SU-DHL-6 (cell line): Measurements from ENCODE around the gene NPTX2.

ENCODE experiments used
- H2AFZ ChIP-seq: fragments of 200-600 bp; sonication (generic); 2 replicates; pipeline ENCODE4 v1.6.1; 2014; ENCODE audit warnings: low read depth, mild to moderate bottlenecking, moderate library complexity, mixed read lengths, antibody characterized with exemption, low read length; ENCODE audit not compliant: severe bottlenecking
- H3F3A ChIP-seq: fragments of 200-600 bp; shearing (Covaris generic); 2 replicates; pipeline ENCODE4 v1.6.0; 2016; ENCODE audit warnings: antibody characterized with exemption, mild to moderate bottlenecking; ENCODE audit not compliant: insufficient read depth
- H3K27ac ChIP-seq: fragments of 200-600 bp; sonication (generic); 2 replicates; pipeline ENCODE4 v1.5.1; 2016; ENCODE audit warnings: low read depth, mild to moderate bottlenecking, low read length, moderate library complexity, mixed read lengths
- H3K27me3 ChIP-seq: fragments of 200-600 bp; sonication (generic), shearing (Covaris generic); 2 replicates; pipeline ENCODE4 v1.6.0; 2014; ENCODE audit warnings: mild to moderate bottlenecking, low read length
- H3K36me3 ChIP-seq: fragments of 200-600 bp; sonication (generic); 2 replicates; pipeline ENCODE4 v1.6.1; 2014; ENCODE audit warnings: mild to moderate bottlenecking, low read length, mixed read lengths
- H3K4me2 ChIP-seq: fragments of 300-600, 200-600 bp; shearing (Covaris generic), sonication (generic); 2 replicates; pipeline ENCODE4 v1.6.0; 2014; ENCODE audit warnings: low read length, low read depth, mild to moderate bottlenecking; ENCODE audit not compliant: poor library complexity, severe bottlenecking
- H3K4me3 ChIP-seq: fragments of 200-600 bp; sonication (generic); 2 replicates; pipeline ENCODE4 v1.5.1; 2014; ENCODE audit warnings: antibody characterized with exemption, low read length, mild to moderate bottlenecking, mixed read lengths; ENCODE audit not compliant: insufficient read depth, poor library complexity, severe bottlenecking
- H3K79me2 ChIP-seq: fragments of 200-600 bp; sonication (generic); 2 replicates; pipeline ENCODE4 v1.6.1; 2014; ENCODE audit warnings: mild to moderate bottlenecking, low read length, moderate library complexity; ENCODE audit not compliant: insufficient read depth
- H3K9ac ChIP-seq: fragments of 200-600 bp; sonication (generic); 2 replicates; pipeline ENCODE4 v1.7.0; 2014; ENCODE audit warnings: mild to moderate bottlenecking, low read length
- H3K9me2 ChIP-seq: fragments of 200-600 bp; sonication (generic); replicated peaks from 2 replicates; pipeline ENCODE4 v1.6.1; 2014; ENCODE audit warnings: low read length; ENCODE audit not compliant: insufficient read depth
- H3K9me3 ChIP-seq: fragments of 200-600 bp; sonication (generic); 2 replicates; pipeline ENCODE4 v1.6.1; 2014; ENCODE audit warnings: low read length, mixed read lengths; ENCODE audit not compliant: insufficient read depth
- H4K20me1 ChIP-seq: fragments of 200-600 bp; sonication (generic); 2 replicates; pipeline ENCODE4 v1.6.1; 2014; ENCODE audit warnings: low read depth, mild to moderate bottlenecking, antibody characterized with exemption, low read length, moderate library complexity, mixed read lengths
- CTCF ChIP-seq: fragments of 200-600 bp; sonication (generic); IDR thresholded peaks from one replicate; pipeline ENCODE4 v1.5.1; 2017; ENCODE audit warnings: antibody characterized with exemption, mild to moderate bottlenecking, low read length, moderate library complexity; ENCODE audit not compliant: insufficient read depth, poor library complexity, severe bottlenecking
- EZH2phosphoT487 ChIP-seq: fragments of 200-600 bp; sonication (generic), shearing (Covaris generic); conservative IDR thresholded peaks from 2 replicates; pipeline ENCODE4 v1.6.1; 2018; ENCODE audit warnings: mild to moderate bottlenecking, antibody characterized with exemption, low read length, moderate library complexity, mixed read lengths

The NPTX2 gene

DNA sequence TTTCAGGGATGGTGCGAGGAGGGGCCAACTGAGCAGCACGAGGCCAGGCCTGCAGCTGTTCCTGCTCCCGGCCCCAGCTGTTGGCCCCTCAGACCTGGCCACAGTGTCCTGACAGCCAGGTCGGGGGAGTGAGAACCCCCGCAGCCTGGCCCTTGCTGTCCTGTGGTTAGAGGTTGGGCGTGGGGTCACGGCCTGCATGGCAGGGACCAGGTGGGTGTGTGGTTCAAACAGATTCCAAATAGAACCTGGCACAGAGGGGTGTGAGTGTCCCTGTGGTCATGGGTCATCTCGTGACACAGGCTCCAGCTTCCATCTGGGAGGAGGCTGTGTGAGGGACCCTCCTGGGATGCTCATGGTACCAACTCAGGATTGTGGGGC is 10.3 kb downstream of the NPTX2 start:
- no peak overlapping the region for H3K27ac ChIP-seq
- H3K9ac ChIP-seq, result no peak overlapping the region
- TF ChIP-seq CTCF (no peak), EZH2phosphoT487 (no peak)
- H2AFZ ChIP-seq, result no peak overlapping the region
- no peaks in the 10 kb centered on the region for H3K36me3 ChIP-seq
- no peaks in the 10 kb centered on the region for H3F3A ChIP-seq
- no peak overlapping the region for H3K4me3 ChIP-seq
- H3K9me3 ChIP-seq, result no peaks in the 10 kb centered on the region
- H3K4me2 ChIP-seq, result no peak overlapping the region
- H3K27me3 ChIP-seq, result no peaks in the 10 kb centered on the region
- H3K9me2 ChIP-seq, result no peaks in the 10 kb centered on the region
- H4K20me1 ChIP-seq, result no peaks in the 10 kb centered on the region
- H3K79me2 ChIP-seq, result no peaks in the 10 kb centered on the region

DNA sequence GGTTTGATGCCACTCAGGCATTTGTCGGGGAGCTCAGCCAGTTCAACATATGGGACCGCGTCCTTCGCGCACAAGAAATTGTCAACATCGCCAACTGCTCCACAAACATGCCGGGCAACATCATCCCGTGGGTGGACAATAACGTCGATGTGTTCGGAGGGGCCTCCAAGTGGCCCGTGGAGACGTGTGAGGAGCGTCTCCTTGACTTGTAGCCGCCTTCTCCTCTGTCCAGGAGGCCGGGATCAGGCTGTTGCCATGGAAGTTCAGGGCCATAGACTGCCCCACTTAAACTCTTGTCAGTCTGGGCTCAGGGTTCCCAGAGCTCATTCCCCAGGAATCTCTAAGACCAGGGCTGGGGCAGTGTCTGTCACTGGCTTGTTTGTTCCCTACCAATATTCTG is 11.3 kb downstream of the NPTX2 start:
- no peaks in the 10 kb centered on the region for H3K27me3 ChIP-seq
- H3K36me3 ChIP-seq, result no peaks in the 10 kb centered on the region
- H4K20me1 ChIP-seq, result no peaks in the 10 kb centered on the region
- H3K79me2 ChIP-seq, result no peaks in the 10 kb centered on the region
- H2AFZ ChIP-seq, result no peak overlapping the region
- TF ChIP-seq EZH2phosphoT487, result no peak
- no peak for TF ChIP-seq CTCF
- no peaks in the 10 kb centered on the region for H3F3A ChIP-seq
- H3K9ac ChIP-seq, result no peak overlapping the region
- H3K9me2 ChIP-seq, result no peaks in the 10 kb centered on the region
- no peak overlapping the region for H3K4me3 ChIP-seq
- H3K9me3 ChIP-seq, result no peaks in the 10 kb centered on the region
- no peak overlapping the region for H3K4me2 ChIP-seq
- H3K27ac ChIP-seq, result no peak overlapping the region

GRCh38 chr7:98629001-98629431 is 11.9 kb downstream of the NPTX2 start:
- H3K4me2 ChIP-seq, result no peak overlapping the region
- H3K36me3 ChIP-seq, result no peaks in the 10 kb centered on the region
- H3K79me2 ChIP-seq, result no peaks in the 10 kb centered on the region

More at GRCh38 chr7:98629001-98629431, 11.9 kb downstream of the NPTX2 start:
- no peaks in the 10 kb centered on the region for H3K9me2 ChIP-seq
- no peak overlapping the region for H3K9ac ChIP-seq
- H3K9me3 ChIP-seq, result no peaks in the 10 kb centered on the region
- no peak overlapping the region for H3K4me3 ChIP-seq
- no peak for TF ChIP-seq CTCF
- no peak for TF ChIP-seq EZH2phosphoT487
- H4K20me1 ChIP-seq, result no peaks in the 10 kb centered on the region
- no peaks in the 10 kb centered on the region for H3F3A ChIP-seq
- H2AFZ ChIP-seq, result no peak overlapping the region
- H3K27me3 ChIP-seq, result no peaks in the 10 kb centered on the region
- H3K27ac ChIP-seq, result no peak overlapping the region
